IMR-90 (cell line): ENCODE data around the gene FBXL13. TPM values are rescaled to one million over a fixed set of nuclear protein-coding genes. Genes with fewer than 3 reads are reported as not detected.

ENCODE experiments used
- ATAC-seq: fragments of 200-7000 bp; cut with Tn5 transposase; 2 replicates; pipeline ENCODE4 v1.9.1; 2020; ENCODE audit warnings: low read depth, mild to moderate bottlenecking, moderate library complexity
- BruUV-seq: library from RNA; stranded (reverse); fragments of 400-500 nt; replicated peaks from 2 replicates; lab custom pipeline; 2021; lab: Mats Ljungman, UMichigan
- CTCF ChIA-PET: fragments of 300-600 bp; formaldehyde crosslinking; extraction: SDS; loops from one replicate; lab custom pipeline; 2021; ENCODE audit warnings: antibody characterized with exemption; lab: Yijun Ruan, JAX
- POLR2A ChIA-PET: fragments of 300-600 bp; sonication (Branson Sonifier 250); formaldehyde crosslinking; loops from one replicate; lab custom pipeline; 2022; ENCODE audit warnings: antibody characterized with exemption; ENCODE audit not compliant: unreplicated experiment; lab: Charles Lee
- DNase-seq: peaks from one replicate; pipeline ENCODE4 v3.0.0; 2013
- H2AFZ ChIP-seq: replicated peaks from 2 replicates; pipeline ENCODE3; 2013; ENCODE audit warnings: low read length, mild to moderate bottlenecking; ENCODE audit not compliant: poor library complexity
- H2AK5ac ChIP-seq: 2 replicates; pipeline ENCODE4 v1.6.1; 2013; ENCODE audit warnings: low read depth, low read length, inconsistent platforms
- H2AK9ac ChIP-seq: replicated peaks from 2 replicates; pipeline ENCODE3; 2013; ENCODE audit warnings: mild to moderate bottlenecking, low read depth, low read length, moderate library complexity; ENCODE audit not compliant: poor library complexity
- H2BK120ac ChIP-seq: 2 replicates; pipeline ENCODE4 v1.6.1; 2013; ENCODE audit warnings: low read depth, low read length, inconsistent platforms
- H2BK15ac ChIP-seq: 3 replicates; pipeline ENCODE4 v1.6.1; 2013; ENCODE audit warnings: low read depth, low read length, inconsistent platforms
- H2BK20ac ChIP-seq: 2 replicates; pipeline ENCODE4 v1.6.1; 2013; ENCODE audit warnings: low read depth, mild to moderate bottlenecking, inconsistent platforms, low read length, moderate library complexity
- H2BK5ac ChIP-seq: 2 replicates; pipeline ENCODE4 v1.6.1; 2013; ENCODE audit warnings: mild to moderate bottlenecking, low read depth, low read length, inconsistent platforms; ENCODE audit not compliant: poor library complexity, severe bottlenecking
- H3K14ac ChIP-seq: replicated peaks from 2 replicates; pipeline ENCODE4 v1.6.1; 2013; ENCODE audit warnings: low read depth, low read length, inconsistent platforms
- H3K18ac ChIP-seq: 2 replicates; pipeline ENCODE4 v1.6.1; 2013; ENCODE audit warnings: low read depth, low read length, control low read depth
- H3K23ac ChIP-seq: 2 replicates; pipeline ENCODE4 v1.6.1; 2013; ENCODE audit warnings: low read depth, low read length, inconsistent platforms
- H3K27ac ChIP-seq: 2 replicates; pipeline ENCODE4 v1.5.1; 2013; ENCODE audit warnings: mild to moderate bottlenecking, control low read depth, low read length; ENCODE audit not compliant: insufficient read depth
- H3K27me3 ChIP-seq: 2 replicates; pipeline ENCODE4 v1.6.1; 2013; ENCODE audit warnings: low read length; ENCODE audit not compliant: control insufficient read depth, insufficient read depth
- H3K36me3 ChIP-seq: 2 replicates; pipeline ENCODE4 v1.6.1; 2013; ENCODE audit warnings: low read length, mixed read lengths; ENCODE audit not compliant: control insufficient read depth, insufficient read depth
- H3K4ac ChIP-seq: 2 replicates; pipeline ENCODE4 v1.6.1; 2013; ENCODE audit warnings: low read depth, low read length, inconsistent platforms
- H3K4me1 ChIP-seq: 2 replicates; pipeline ENCODE4 v1.6.1; 2013; ENCODE audit warnings: low read length, mixed read lengths; ENCODE audit not compliant: control insufficient read depth, insufficient read depth
- H3K4me2 ChIP-seq: 2 replicates; pipeline ENCODE4 v1.6.1; 2013; ENCODE audit warnings: low read depth, mild to moderate bottlenecking, control low read depth, low read length, moderate library complexity
- H3K4me3 ChIP-seq: 2 replicates; pipeline ENCODE4 v1.5.1; 2013; ENCODE audit warnings: low read depth, mild to moderate bottlenecking, control low read depth, low read length, moderate library complexity; ENCODE audit not compliant: insufficient read depth
- H3K56ac ChIP-seq: 2 replicates; pipeline ENCODE4 v1.6.1; 2013; ENCODE audit warnings: low read length, inconsistent platforms; ENCODE audit not compliant: insufficient read depth; ENCODE audit errors: extremely low read depth
- H3K79me1 ChIP-seq, 2 experiments: 2 replicates each; pipeline ENCODE4 v1.6.1; 2013; ENCODE audit warnings: low read length in 2 of 2, inconsistent platforms in 1 of 2, low read depth in 1 of 2
- H3K9ac ChIP-seq: 2 replicates; pipeline ENCODE4 v1.6.1; 2013; ENCODE audit warnings: low read depth, low read length, control low read depth
- H3K9me1 ChIP-seq: 2 replicates; pipeline ENCODE4 v1.6.1; 2013; ENCODE audit warnings: low read length, inconsistent platforms; ENCODE audit not compliant: insufficient read depth
- H3K9me3 ChIP-seq: 2 replicates; pipeline ENCODE4 v1.6.1; 2013; ENCODE audit warnings: low read length; ENCODE audit not compliant: control insufficient read depth, insufficient read depth
- H4K20me1 ChIP-seq: 2 replicates; pipeline ENCODE4 v1.6.1; 2013; ENCODE audit warnings: low read length, inconsistent platforms; ENCODE audit not compliant: insufficient read depth
- H4K5ac ChIP-seq: 2 replicates; pipeline ENCODE4 v1.6.1; 2013; ENCODE audit warnings: mild to moderate bottlenecking, low read depth, low read length, control low read depth
- H4K8ac ChIP-seq, 2 experiments: 2 replicates each; pipeline ENCODE4 v1.6.1; 2013; ENCODE audit warnings: low read depth in 2 of 2, low read length in 2 of 2, control low read depth in 1 of 2, inconsistent platforms in 1 of 2
- H4K91ac ChIP-seq: 2 replicates; pipeline ENCODE4 v1.6.1; 2013; ENCODE audit warnings: low read depth, low read length, inconsistent platforms; ENCODE audit not compliant: insufficient read depth
- CEBPB ChIP-seq: IDR thresholded peaks from 2 replicates; pipeline ENCODE4 v1.6.1; 2012; ENCODE audit warnings: low read depth, low read length, improper control_type of control experiment
- MXI1 ChIP-seq: IDR thresholded peaks from 2 replicates; pipeline ENCODE4 v1.6.1; 2012; ENCODE audit warnings: low read depth, mild to moderate bottlenecking, low read length, moderate library complexity, borderline replicate concordance
- POLR2A ChIP-seq: IDR thresholded peaks from 2 replicates; pipeline ENCODE4 v1.6.1; 2012; ENCODE audit warnings: mild to moderate bottlenecking, low read depth, low read length
- RFX5 ChIP-seq: IDR thresholded peaks from 2 replicates; pipeline ENCODE4 v1.8.0; 2012; ENCODE audit warnings: low read depth, mild to moderate bottlenecking, low read length, moderate library complexity
- WGBS, 2 experiments: methylation state at CpG; one replicate each; pipeline versions ENCODE4 v1.1.5 to v1.1.7; 2013; ENCODE audit warnings: missing lambda C conversion rate in 2 of 2; ENCODE audit not compliant: insufficient read length in 1 of 2; ENCODE audit errors: extremely low coverage in 2 of 2; 5-methylcytosine and 5-hydroxymethylcytosine counted together
- dilution Hi-C: fragments of 300-500 bp; cut with HindIII; formaldehyde crosslinking; loops from one replicate; pipeline ENCODE4 v1.14.3; 2018; ENCODE audit warnings: low sequenced_read_pairs; ENCODE audit not compliant: unreplicated experiment
- in situ Hi-C: fragments of 300-500 bp; cut with MboI; formaldehyde crosslinking; loops from 3 replicates; pipeline ENCODE4 v1.14.3; 2019; ENCODE audit warnings: low sequenced_read_pairs, inconsistent platforms, mixed read lengths
- intact Hi-C: fragments of 100-400 bp; cut with micrococcal nuclease; formaldehyde crosslinking; loops from 2 replicates; pipeline ENCODE4 v1.10.0; 2022
- polyA plus RNA-seq, 3 experiments: library from polyadenylated mRNA; depleted of rRNA; stranded (reverse); fragments of >200 nt; gene quantifications; 2 replicates each; pipeline ENCODE4 v1.2.3, GENCODE V29; 2012; ENCODE audit warnings: low replicate concordance in 1 of 3
- total RNA-seq: library from RNA; depleted of rRNA; stranded (reverse); fragments of >200 nt; gene quantifications from 2 replicates; pipeline ENCODE4 v1.2.3, GENCODE V29; 2012

FBXL13 gene
- total and polyA plus RNA-seq, 2 of the 4 experiments (the other 2 are of a cell fraction), result 0.24 to 0.36 TPM

DNA sequence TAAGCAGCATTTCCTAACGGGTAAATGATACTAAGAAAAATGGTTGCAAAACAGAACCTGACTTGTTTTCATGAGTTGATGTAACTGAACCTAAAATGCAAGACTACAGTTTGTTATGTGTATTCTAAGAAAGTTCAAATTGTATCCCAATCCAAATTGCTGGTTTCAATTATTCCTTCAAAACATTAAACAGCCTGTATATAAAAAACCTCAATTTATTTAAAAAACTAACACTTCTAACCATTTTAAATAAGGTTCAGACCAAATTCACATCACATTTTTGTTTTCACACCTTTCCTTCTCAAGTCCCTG is 80.9 kb downstream of the FBXL13 start:
- Histone ChIP-seq H2AFZ (no peak overlapping the region), H3K4ac (peak overlapping the region; percentile 26; the same call in 1 of the 2 replicates), H4K20me1 (no peaks in the 10 kb centered on the region), H2BK5ac (peak overlapping the region; percentile 86), H3K27ac (no peak overlapping the region), H3K56ac (no peak overlapping the region), H3K4me1 (peaks cover 18% of the 10 kb centered on the region), H3K9ac (no peak overlapping the region), H3K23ac (no peak overlapping the region), H3K4me2 (no peak overlapping the region; the same call in 1 of the 2 replicates), H2BK15ac (no peak overlapping the region), H3K36me3 (no peaks in the 10 kb centered on the region), H3K9me1 (peaks cover 12% of the 10 kb centered on the region), H4K5ac (no peak overlapping the region), H3K79me1 (no peaks in the 10 kb centered on the region), H3K18ac (peak overlapping the region; percentile 24; the same call in 1 of the 2 replicates), H3K9me3 (no peaks in the 10 kb centered on the region), H3K27me3 (no peaks in the 10 kb centered on the region), H3K14ac (no peak overlapping the region), H2AK9ac (no peak overlapping the region), H2BK20ac (0 out of 2 replicates have a peak overlapping the region, but pooled peaks have one; percentile 57), H3K4me3 (no peak overlapping the region), H4K8ac (no peak overlapping the region), H2BK120ac (0 out of 2 replicates have a peak overlapping the region, but pooled peaks have one; percentile 68), H4K91ac (no peak overlapping the region), H2AK5ac (no peak overlapping the region)
- POLR2A ChIA-PET, result no interaction called here
- in situ Hi-C loops (no loop called here), dilution Hi-C loops (no loop called here), intact Hi-C loops (no loop called here)
- ATAC-seq, result no peak
- CTCF ChIA-PET, result interaction anchor here (0.6 kb wide), 1 partner anchor 1493 kb away, joined by 4 read pairs; no protein-coding TSS in a partner anchor
- no TSS peak for BruUV-seq
- DNase-seq, result no peak
- TF ChIP-seq MXI1 (no peak), CEBPB (peak; percentile 39; the same call in 1 of the 2 replicates), RFX5 (no peak), POLR2A (no peak)
- WGBS, 2 experiments, result no CpG with 5 or more reads among the region's 1 CpG
